Heart left ventricle (tissue), 16 donors: ENCODE data around the gene WDR76. TPM values are rescaled to one million over a fixed set of nuclear protein-coding genes. Genes with fewer than 3 reads are reported as not detected.
A peak's percentile ranks its signal among the peaks of the same experiment; 100 is the strongest.

ENCODE experiments used
- ATAC-seq, 4 donors: fragments of 200-7000 bp; cut with Tn5 transposase; one replicate each; pipeline ENCODE4 v1.9.1; 2020 to 2022; ENCODE audit warnings: moderate library complexity in 4 of 4, mild to moderate bottlenecking in 3 of 4, moderate number of reproducible peaks in 1 of 4
- DNase-seq, 5 donors: peaks; one replicate each; pipeline ENCODE4 v3.0.0-alpha.2; 2020
- H3K27ac ChIP-seq, 12 donors: fragments of 200-600 bp; sonication (generic) in 4 of 12; one replicate each; pipeline versions ENCODE4 v1.5.0 to v1.8.0; 2016 to 2022; ENCODE audit warnings: mild to moderate bottlenecking in 2 of 12
- H3K27me3 ChIP-seq, 9 donors: fragments of 200-600 bp; sonication (generic) in 2 of 9; one replicate each; pipeline versions ENCODE4 v1.5.1 to v1.8.0; 2016 to 2022; ENCODE audit warnings: mild to moderate bottlenecking in 3 of 9
- H3K36me3 ChIP-seq, 9 donors: fragments of 200-600 bp; sonication (generic) in 2 of 9; one replicate each; pipeline versions ENCODE4 v1.5.0 to v1.8.0; 2018 to 2022; ENCODE audit warnings: mild to moderate bottlenecking in 2 of 9
- H3K4me1 ChIP-seq, 12 donors: fragments of 200-600 bp; sonication (generic) in 4 of 12; one replicate each; pipeline versions ENCODE4 v1.5.0 to v1.8.0; 2016 to 2022; ENCODE audit warnings: mild to moderate bottlenecking in 3 of 12
- H3K4me3 ChIP-seq, 12 donors: fragments of 200-600 bp; sonication (generic) in 4 of 12; one replicate each; pipeline versions ENCODE4 v1.5.0 to v1.8.0; 2017 to 2022; ENCODE audit warnings: mild to moderate bottlenecking in 9 of 12, moderate library complexity in 4 of 12
- H3K9me3 ChIP-seq, 12 donors: fragments of 200-600 bp; sonication (generic) in 4 of 12; one replicate each; pipeline versions ENCODE4 v1.5.0 to v1.8.0; 2016 to 2022; ENCODE audit warnings: mild to moderate bottlenecking in 1 of 12
- CTCF ChIP-seq, 12 donors: fragments of 200-600 bp; sonication (generic) in 4 of 12; IDR thresholded peaks; one replicate each; pipeline versions ENCODE4 v1.5.0 to v1.8.0; 2018 to 2022; ENCODE audit warnings: antibody characterized with exemption in 12 of 12, mild to moderate bottlenecking in 5 of 12
- POLR2A ChIP-seq, 2 donors: fragments of 450-650 bp; IDR thresholded peaks; one replicate each; pipeline ENCODE4 v1.6.1; 2017; ENCODE audit warnings: antibody characterized with exemption in 2 of 2, mild to moderate bottlenecking in 2 of 2, moderate library complexity in 2 of 2
- WGBS, 4 donors: extraction: QIAGEN DNeasy Blood & Tissue Kit in 2 of 4; methylation state at CpG; one replicate each; pipeline versions ENCODE4 v1.1.5 to v1.1.7; 2013 to 2018; 5-methylcytosine and 5-hydroxymethylcytosine counted together
- intact Hi-C, 10 donors: fragments of 100-400 bp; cut with DNase I; formaldehyde crosslinking; loops; one replicate each; pipeline versions ENCODE4 v1.11.1 to v1.14.2; 2022
- polyA plus RNA-seq, 2 donors: library from polyadenylated mRNA; stranded (reverse); fragments of 200-250 nt; gene quantifications; one replicate each; pipeline ENCODE4 v1.2.3, GENCODE V29; 2013
- total RNA-seq, 9 donors: library from RNA; depleted of rRNA in 2 of 9; stranded (reverse); fragments of >200 nt in 2 of 9; fragmentation: NEBNext Ultra II Directional in 3 of 9; extraction: Animal tissue kit (Norgen Biotek cat#: 25700) in 3 of 9; gene quantifications; one replicate each; pipeline versions ENCODE4 v1.1.0 to v1.2.4, GENCODE V29; 2016 to 2023
- donor health status: ischemic (EF 13 %, LVEDD 7.1; RV severe dilation, severe dysfunction).
- donor health status: healthy with polysubstance abuse.
- donor health status: DM: no; HTN: yes; CAD: no.
- donor health status: DM: no; HTN: no; CAD: no.
- donor health status: ischemic (EF 25% LVEDD 6.9; RV normal size, moderate dysfunction).
- donor health status: ischemic (EF 25% LVEDD 5.7; RV mildly dilated, moderate dysfunction).
- donor health status: healthy.
- donor health status: DM: yes; HTN: yes; CAD: no.
- donor health status: ischemic (EF 35%, LVEDD 5.7; RV mildly dilated, moderate dysfunction).
- donor health status: nonischemic (EF 11% LVEDD 7.7; RV severe dilation, severe dysfunction).
- donor health status: DM: yes; HTN: yes; CAD: no.
- donor health status: PGD.
- donor health status: ischemic (EF 29% LVEDD 5.4; RV normal size, mild dysfunction).
- donor health status: nonischemic (EF 23%, LVEDD 6.1; RV moderate dilation, normal function).

Gene WDR76
- total and polyA plus RNA-seq, 11 donors = 0.52 to 7.4 (median 1.3) TPM

GRCh38 chr15:43908516-43909050 is 81.8 kb downstream of the WDR76 start:
- Histone ChIP-seq H3K9me3 (no peaks in the 10 kb centered on the region), H3K27ac (no peak overlapping the region), H3K4me3 (no peak overlapping the region), H3K27me3 (no peaks in the 10 kb centered on the region), H3K4me1 (peaks cover 0 to 30% (median 10%) of the 10 kb centered on the region in 12 donors), H3K36me3 (no peaks in the 10 kb centered on the region)
- no peak for ATAC-seq
- intact Hi-C loops = loop anchor here in 7 of 10 donors (5.0 to 10.0 kb wide), 5 partner anchors 126 to 316 kb away; no protein-coding TSS in a partner anchor
- DNase-seq = no peak
- no peak for TF ChIP-seq CTCF (IDR thresholded peaks at IDR 0.05)
- TF ChIP-seq POLR2A (IDR thresholded peaks at IDR 0.05) = no peak
- 72 to 88% (median 83%) methylated on average over 4 of the region's 4 CpGs for WGBS, 4 donors

- Histone ChIP-seq H3K9me3 (no peaks in the 10 kb centered on the region), H3K27me3 (no peaks in the 10 kb centered on the region), H3K4me1 (peaks cover 0 to 50% (median 15%) of the 10 kb centered on the region in 12 donors), H3K4me3 (no peak overlapping the region), H3K36me3 (no peaks in the 10 kb centered on the region), H3K27ac (peak overlapping the region in 6 of 12 donors; percentile 14 to 91 (median 80))
- intact Hi-C loops = loop anchor here in 3 of 10 donors (2.0 to 10.0 kb wide), 4 partner anchors 43 to 301 kb away; no protein-coding TSS in a partner anchor
- WGBS, 4 donors = 42 to 49% (median 43%) methylated on average over 4 of the region's 4 CpGs
- DNase-seq (peak in 4 of 5 donors; percentile 46 to 71 (median 62)), ATAC-seq (peak; percentile 26 to 61 (median 42))
- no peak for TF ChIP-seq POLR2A (IDR thresholded peaks at IDR 0.05)
- TF ChIP-seq CTCF (IDR thresholded peaks at IDR 0.05) = no peak
Observed at GRCh38 chr15:43911235-43911781, 84.5 kb downstream of the WDR76 start.

- no peaks in the 10 kb centered on the region for H3K36me3 ChIP-seq
- WGBS, 4 donors = 83 to 92% (median 90%) methylated on average over 6 of the region's 6 CpGs
- intact Hi-C loops = loop anchor here in 3 of 10 donors (5.0 to 10.0 kb wide), 3 partner anchors 113 to 300 kb away; no protein-coding TSS in a partner anchor
- H3K27me3 ChIP-seq = no peaks in the 10 kb centered on the region
- no peaks in the 10 kb centered on the region for H3K9me3 ChIP-seq
- ATAC-seq (no peak), DNase-seq (no peak)
- TF ChIP-seq CTCF (IDR thresholded peaks at IDR 0.05) = no peak
- peaks cover 0 to 51% (median 15%) of the 10 kb centered on the region in 12 donors for H3K4me1 ChIP-seq
- H3K4me3 ChIP-seq = no peak overlapping the region
- H3K27ac ChIP-seq = peak overlapping the region in 6 of 12 donors; percentile 56 to 91 (median 80)
Observed at GRCh38 chr15:43912208-43912607, 85.4 kb downstream of the WDR76 start.

- Histone ChIP-seq H3K36me3 (no peaks in the 10 kb centered on the region), H3K4me3 (no peak overlapping the region), H3K9me3 (no peaks in the 10 kb centered on the region), H3K27me3 (no peaks in the 10 kb centered on the region), H3K4me1 (peaks cover 0 to 51% (median 15%) of the 10 kb centered on the region in 12 donors), H3K27ac (peak overlapping the region in 10 of 12 donors; percentile 32 to 91 (median 74))
- 0 to 13% (median 4%) methylated on average over 1 of the region's 1 CpG for WGBS, 4 donors
- TF ChIP-seq POLR2A (IDR thresholded peaks at IDR 0.05) = no peak
- no peak for TF ChIP-seq CTCF (IDR thresholded peaks at IDR 0.05)
- intact Hi-C loops = loop anchor here in 3 of 10 donors (5.0 to 10.0 kb wide), 3 partner anchors 112 to 299 kb away; no protein-coding TSS in a partner anchor
- peak; percentile 86 to 97 (median 94) for ATAC-seq
- peak in 4 of 5 donors; percentile 42 to 79 (median 56) for DNase-seq
Observed at GRCh38 chr15:43913026-43913780, 86.4 kb downstream of the WDR76 start.
